Cardiac fibroblast (primary cell): ENCODE data around the gene TMTC4.
"Not testable (repeated sequence)": the region's sequence is repeated elsewhere in the genome, so short reads cannot be mapped to it uniquely, and the experiment has no call there.

ENCODE experiments used
- DNase-seq, 2 donors: peaks; one replicate each; pipeline versions ENCODE4 v3.0.0 to v3.0.0-alpha.2; 2010; ENCODE audit warnings: low read depth in 2 of 2
- H3K4me3 ChIP-seq, 2 donors: replicated peaks in 1 of 2; 1 replicate in 1 of 2; 2 replicates in 1 of 2; pipeline ENCODE4 v1.5.1; 2011; ENCODE audit warnings: low read depth in 2 of 2, low read length in 2 of 2, mild to moderate bottlenecking in 2 of 2, moderate library complexity in 1 of 2
- CTCF ChIP-seq: IDR thresholded peaks from one replicate; pipeline ENCODE4 v1.5.1; 2011; ENCODE audit warnings: low read depth, mild to moderate bottlenecking, low read length, inconsistent platforms

Gene TMTC4

GRCh38 chr13:100707818-100708740 is 33.5 kb upstream of the TMTC4 start:
- H3K4me3 ChIP-seq = no peak overlapping the region
- peak in 1 of 2 donors; percentile 37 for DNase-seq
- no peak for TF ChIP-seq CTCF

DNA sequence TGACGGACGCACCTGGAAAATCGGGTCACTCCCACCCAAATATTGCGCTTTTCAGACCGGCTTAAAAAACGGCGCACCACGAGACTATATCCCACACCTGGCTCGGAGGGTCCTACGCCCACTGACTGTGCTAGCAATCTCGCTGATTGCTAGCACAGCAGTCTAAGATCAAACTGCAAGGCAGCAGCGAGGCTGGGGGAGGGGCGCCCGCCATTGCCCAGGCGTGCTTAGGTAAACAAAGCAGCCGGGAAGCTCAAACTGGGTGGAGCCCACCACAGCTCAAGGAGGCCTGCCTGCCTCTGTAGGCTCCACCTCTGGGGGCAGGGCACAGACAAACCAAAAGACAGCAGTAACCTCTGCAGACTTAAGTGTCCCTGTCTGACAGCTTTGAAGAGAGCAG is 23.7 kb upstream of the TMTC4 start:
- not testable (repeated sequence) for DNase-seq, H3K4me3 ChIP-seq

- no peak overlapping the region for H3K4me3 ChIP-seq
- no peak for TF ChIP-seq CTCF
- no peak for DNase-seq
These were observed 20.8 kb upstream of the TMTC4 start for GRCh38 chr13:100695509-100695773.

DNA sequence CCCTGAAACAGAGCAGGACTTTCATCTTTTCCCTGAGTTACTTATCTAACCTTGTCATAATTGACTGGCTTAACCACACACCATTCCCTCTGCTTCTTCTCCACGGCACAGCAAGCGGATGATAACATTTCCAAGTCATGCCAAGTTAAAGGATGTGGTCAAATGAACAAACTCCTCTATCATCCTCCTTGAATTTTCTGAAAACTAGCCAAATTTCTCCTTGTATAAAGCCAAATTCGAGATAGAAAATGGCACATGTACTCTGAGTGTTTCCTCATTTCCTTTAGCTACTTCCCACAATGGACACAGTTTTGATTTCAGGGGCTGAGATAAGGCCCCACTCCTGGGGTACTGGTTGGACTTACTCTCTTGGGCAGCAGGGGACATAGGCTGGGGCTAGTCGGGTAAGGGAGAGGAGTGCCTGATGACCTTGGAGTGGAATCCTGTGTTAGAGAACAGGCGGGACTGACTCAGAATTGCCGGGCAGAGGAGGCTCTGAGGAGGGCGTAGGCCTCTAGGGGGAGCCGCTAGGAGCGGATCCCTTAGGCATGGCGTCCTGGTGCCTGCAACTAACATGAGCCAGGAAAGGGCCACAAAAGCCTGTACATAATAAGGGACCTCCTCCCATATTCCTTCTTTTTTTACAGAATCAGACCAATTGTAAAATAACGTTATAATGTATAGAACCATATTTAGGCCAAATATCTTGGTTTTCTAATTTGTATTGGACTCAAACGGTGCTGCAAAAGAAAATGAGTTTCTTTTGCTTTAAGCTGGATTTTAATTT is 20.3 kb upstream of the TMTC4 start:
- TF ChIP-seq CTCF = peak; percentile 83
- DNase-seq = peak; percentile 76 to 90
- H3K4me3 ChIP-seq = no peak overlapping the region

DNA sequence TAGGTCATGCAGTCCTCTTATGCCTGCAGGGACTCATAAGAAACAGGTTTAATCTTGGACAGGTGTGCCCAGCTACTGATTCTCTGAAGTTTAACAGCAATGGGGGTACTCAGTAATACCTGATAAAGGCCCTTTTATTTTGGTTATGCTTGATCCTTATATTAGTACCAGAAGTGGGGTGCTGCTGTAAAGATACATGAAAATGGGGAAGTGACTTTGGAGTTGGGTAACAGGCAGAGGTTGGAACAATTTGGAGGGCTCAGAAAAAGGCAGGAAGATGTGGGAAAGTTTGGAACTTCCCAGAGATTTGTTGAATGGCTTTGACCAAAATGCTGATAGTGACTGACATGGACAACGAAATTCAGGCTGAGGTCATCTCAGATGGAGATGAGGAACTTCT is 14.6 kb upstream of the TMTC4 start:
- TF ChIP-seq CTCF = no peak
- no peak overlapping the region for H3K4me3 ChIP-seq
- DNase-seq = no peak

GRCh38 chr13:100680131-100680530 is 5.5 kb upstream of the TMTC4 start:
- no peak for TF ChIP-seq CTCF

GRCh38 chr13:100677128-100677527 is 2.5 kb upstream of the TMTC4 start:
- H3K4me3 ChIP-seq, DNase-seq: not testable (repeated sequence)

More at GRCh38 chr13:100680131-100680530, 5.5 kb upstream of the TMTC4 start:
- no peak for DNase-seq
- no peak overlapping the region for H3K4me3 ChIP-seq
